ENCODE results near the gene GATC. TPM values are rescaled to one million over a fixed set of nuclear protein-coding genes. Genes with fewer than 3 reads are reported as not detected.

The GATC gene
- total and polyA plus RNA-seq, 10 of the 15 experiments (the other 5 are each of a cell fraction or from before 2014, with no cell fraction given), result 5.1 to 40.3 (median 22.9) TPM

DNA sequence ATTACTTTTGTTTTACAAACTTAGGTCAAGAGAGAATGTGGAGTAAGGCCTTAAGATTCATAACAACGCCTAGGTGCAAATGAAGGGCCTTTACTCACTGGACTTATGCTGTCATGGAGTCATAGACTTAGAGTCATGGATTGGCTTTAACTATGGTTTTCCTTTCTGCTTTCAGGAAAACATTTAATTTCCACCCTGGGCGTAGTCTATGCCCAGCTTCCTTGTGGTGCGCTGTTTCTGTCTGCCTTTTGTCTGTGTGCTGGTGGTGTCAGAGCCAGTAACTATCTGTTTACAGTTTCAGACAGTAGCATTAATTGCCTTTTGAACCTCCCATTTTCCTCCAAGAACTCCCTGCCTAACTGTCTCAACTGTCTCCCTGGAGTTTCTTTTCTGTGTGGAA, 40.2 kb upstream of the GATC start (continued):
- TF ChIP-seq E4F1 (IDR thresholded peaks at IDR 0.05; ENCODE audit: borderline replicate concordance, partially characterized antibody), result no peak
- TF ChIP-seq, protein P1, sequence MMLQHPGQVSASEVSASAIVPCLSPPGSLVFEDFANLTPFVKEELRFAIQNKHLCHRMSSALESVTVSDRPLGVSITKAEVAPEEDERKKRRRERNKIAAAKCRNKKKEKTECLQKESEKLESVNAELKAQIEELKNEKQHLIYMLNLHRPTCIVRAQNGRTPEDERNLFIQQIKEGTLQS (IDR thresholded peaks at IDR 0.05; ENCODE audit: borderline replicate concordance, extremely low read depth, low read depth, low read length), result no peak
- TF ChIP-seq NFXL1 (IDR thresholded peaks at IDR 0.05; ENCODE audit: borderline replicate concordance), result no peak
- TF ChIP-seq GATAD2B (conservative IDR thresholded peaks at IDR 0.05; ENCODE audit: low read depth), result no peak
- no peak for TF ChIP-seq YBX1 (IDR thresholded peaks at IDR 0.05)
- no peak for TF ChIP-seq NR2C2 (IDR thresholded peaks at IDR 0.05; ENCODE audit: borderline replicate concordance, control insufficient read depth, insufficient read length, low read depth)
- TF ChIP-seq ASH2L (IDR thresholded peaks at IDR 0.05; ENCODE audit: borderline replicate concordance, low read depth), result no peak

DNA sequence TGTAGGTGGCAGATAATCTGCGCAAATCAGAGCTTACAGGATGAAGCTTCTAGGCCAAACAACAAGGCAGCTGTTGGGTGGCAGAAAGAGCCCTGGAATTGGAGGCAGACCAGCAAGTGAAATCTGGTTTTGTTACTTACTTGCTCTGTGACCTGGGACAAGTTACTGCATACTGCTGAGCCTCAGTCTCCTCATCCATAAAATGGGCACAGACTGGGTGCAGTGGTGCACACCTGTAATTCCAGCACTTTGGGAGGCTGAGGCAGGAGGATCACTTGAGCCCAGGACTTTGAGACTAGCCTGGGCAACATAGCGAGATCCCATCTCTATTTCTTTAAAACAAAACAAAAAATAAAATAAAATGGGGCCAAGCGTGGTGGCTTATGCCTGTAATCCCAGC, 39.7 kb upstream of the GATC start:
- SMC1A ChIA-PET (ENCODE audit: uncharacterized antibody, unreplicated experiment), result interaction anchor here (0.6 kb wide), 1 partner anchor 124 kb away, joined by 3 read pairs; no protein-coding TSS in a partner anchor
- Histone ChIP-seq H3K9me3 (replicated peaks; ENCODE audit: control insufficient read depth, insufficient read depth, low read length) (no peaks in the 10 kb centered on the region), H3K27me3 (replicated peaks in 1 of 2; ENCODE audit: control insufficient read depth in 2 of 2, insufficient read depth in 2 of 2, low read length in 1 of 2) (no peaks in the 10 kb centered on the region), H3K4me1 (ENCODE audit: control insufficient read depth, insufficient read depth, low read length) (no peaks in the 10 kb centered on the region), H3K4me2 (ENCODE audit: control insufficient read depth, insufficient read depth) (no peak overlapping the region), H3K27ac (ENCODE audit: control insufficient read depth, insufficient read depth) (no peak overlapping the region), H3K79me2 (ENCODE audit: control insufficient read depth, insufficient read depth, low read length) (no peaks in the 10 kb centered on the region), H2AFZ (ENCODE audit: control insufficient read depth, low read depth, low read length) (no peak overlapping the region), H3K36me3 (ENCODE audit: control insufficient read depth in 2 of 2, insufficient read depth in 2 of 2, low read length in 1 of 2) (no peaks in the 10 kb centered on the region), H4K20me1 (ENCODE audit: control insufficient read depth, insufficient read depth) (no peaks in the 10 kb centered on the region), H3K9ac (ENCODE audit: control insufficient read depth, insufficient read depth, low read length) (no peak overlapping the region), H3K4me3 (no peak overlapping the region)
- BruUV-seq (replicated peaks), result no TSS peak
- intact Hi-C loops (cut with micrococcal nuclease; ENCODE audit: unreplicated experiment), result no loop called here
- 31% methylated on average over 3 of the region's 3 CpGs for WGBS (ENCODE audit: insufficient coverage, insufficient replicate concordance, low lambda C conversion rate, missing lambda C conversion rate)
- DNase-seq (ENCODE audit: low read depth, low spot score) (no peak), ATAC-seq (no peak), FAIRE-seq (no peak)
- RAD21 ChIA-PET (ENCODE audit: unreplicated experiment), result no interaction called here
- TF ChIP-seq SMC3 (IDR thresholded peaks at IDR 0.05; ENCODE audit: borderline replicate concordance, low read length), result no peak
- TF ChIP-seq, protein P2, sequence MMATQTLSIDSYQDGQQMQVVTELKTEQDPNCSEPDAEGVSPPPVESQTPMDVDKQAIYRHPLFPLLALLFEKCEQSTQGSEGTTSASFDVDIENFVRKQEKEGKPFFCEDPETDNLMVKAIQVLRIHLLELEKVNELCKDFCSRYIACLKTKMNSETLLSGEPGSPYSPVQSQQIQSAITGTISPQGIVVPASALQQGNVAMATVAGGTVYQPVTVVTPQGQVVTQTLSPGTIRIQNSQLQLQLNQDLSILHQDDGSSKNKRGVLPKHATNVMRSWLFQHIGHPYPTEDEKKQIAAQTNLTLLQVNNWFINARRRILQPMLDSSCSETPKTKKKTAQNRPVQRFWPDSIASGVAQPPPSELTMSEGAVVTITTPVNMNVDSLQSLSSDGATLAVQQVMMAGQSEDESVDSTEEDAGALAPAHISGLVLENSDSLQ (IDR thresholded peaks at IDR 0.05), result no peak
- CTCF ChIA-PET, result interaction anchor here (1.4 kb wide), 1 partner anchor 31 kb away, joined by 4 read pairs; no protein-coding TSS in a partner anchor
- in situ Hi-C loops (cut with MboI), result no loop called here
- POLR2A ChIA-PET, result no interaction called here

Data from GM12878 (cell line).